Uterus (tissue), 4 donors: ENCODE measurements around the gene NLGN3. TPM values are rescaled to one million over a fixed set of nuclear protein-coding genes. Genes with fewer than 3 reads are reported as not detected.

ENCODE experiments used
- DNase-seq, 2 donors: peaks; one replicate each; pipeline ENCODE4 v3.0.0-alpha.2; 2019 to 2020
- H3K27ac ChIP-seq, 2 donors: fragments of 200-600 bp; sonication (generic); 1 replicate in 1 of 2; 2 replicates in 1 of 2; pipeline ENCODE4 v1.5.1; 2016 to 2018
- H3K27me3 ChIP-seq, 2 donors: fragments of 200-600 bp; sonication (generic); one replicate each; pipeline ENCODE4 v1.5.1; 2018 to 2019; ENCODE audit warnings: control low read depth in 1 of 2
- H3K36me3 ChIP-seq, 2 donors: fragments of 200-600 bp; sonication (generic); one replicate each; pipeline ENCODE4 v1.5.1; 2019; ENCODE audit warnings: control low read depth in 1 of 2
- H3K4me1 ChIP-seq, 2 donors: fragments of 200-600 bp; sonication (generic); one replicate each; pipeline ENCODE4 v1.5.1; 2018 to 2019; ENCODE audit warnings: control low read depth in 1 of 2
- H3K4me3 ChIP-seq, 2 donors: fragments of 200-600 bp; sonication (generic); 1 replicate in 1 of 2; 2 replicates in 1 of 2; pipeline ENCODE4 v1.5.1; 2018 to 2019; ENCODE audit warnings: mild to moderate bottlenecking in 1 of 2
- H3K9me3 ChIP-seq, 2 donors: fragments of 200-600 bp; sonication (generic); one replicate each; pipeline ENCODE4 v1.5.1; 2019; ENCODE audit warnings: control low read depth in 1 of 2
- POLR2A ChIP-seq, 2 donors: fragments of 450-650 bp; IDR thresholded peaks; one replicate each; pipeline ENCODE4 v1.6.1; 2016; ENCODE audit warnings: antibody characterized with exemption in 2 of 2, mild to moderate bottlenecking in 1 of 2, moderate library complexity in 1 of 2
- intact Hi-C: fragments of 100-400 bp; cut with DNase I; formaldehyde crosslinking; loops from one replicate; pipeline ENCODE4 v1.15.1; 2023; ENCODE audit warnings: low total_unique reads
- total RNA-seq, 4 donors: library from RNA; depleted of rRNA in 3 of 4; stranded (reverse); fragments of >200 nt in 3 of 4; gene quantifications; one replicate each; pipeline versions ENCODE4 v1.1.0 to v1.2.4, GENCODE V29; 2014 to 2023
- TF ChIP-seq, protein P1 (sequence below), 4 experiments: fragments of 200-600 bp in 2 of 4; fragments of 450-650 bp in 2 of 4; sonication (generic) in 2 of 4; IDR thresholded peaks; one replicate each; pipeline ENCODE4 v1.5.1; 2016 to 2019; ENCODE audit warnings: antibody characterized with exemption in 4 of 4, mild to moderate bottlenecking in 2 of 4, moderate library complexity in 1 of 4
- donor health status: DM: yes; HTN: yes; CAD: no.

NLGN3 gene
- total RNA-seq, 4 donors from 2014 or later: 1.7 to 14.4 (median 5.1) TPM; not detected in 1

DNA sequence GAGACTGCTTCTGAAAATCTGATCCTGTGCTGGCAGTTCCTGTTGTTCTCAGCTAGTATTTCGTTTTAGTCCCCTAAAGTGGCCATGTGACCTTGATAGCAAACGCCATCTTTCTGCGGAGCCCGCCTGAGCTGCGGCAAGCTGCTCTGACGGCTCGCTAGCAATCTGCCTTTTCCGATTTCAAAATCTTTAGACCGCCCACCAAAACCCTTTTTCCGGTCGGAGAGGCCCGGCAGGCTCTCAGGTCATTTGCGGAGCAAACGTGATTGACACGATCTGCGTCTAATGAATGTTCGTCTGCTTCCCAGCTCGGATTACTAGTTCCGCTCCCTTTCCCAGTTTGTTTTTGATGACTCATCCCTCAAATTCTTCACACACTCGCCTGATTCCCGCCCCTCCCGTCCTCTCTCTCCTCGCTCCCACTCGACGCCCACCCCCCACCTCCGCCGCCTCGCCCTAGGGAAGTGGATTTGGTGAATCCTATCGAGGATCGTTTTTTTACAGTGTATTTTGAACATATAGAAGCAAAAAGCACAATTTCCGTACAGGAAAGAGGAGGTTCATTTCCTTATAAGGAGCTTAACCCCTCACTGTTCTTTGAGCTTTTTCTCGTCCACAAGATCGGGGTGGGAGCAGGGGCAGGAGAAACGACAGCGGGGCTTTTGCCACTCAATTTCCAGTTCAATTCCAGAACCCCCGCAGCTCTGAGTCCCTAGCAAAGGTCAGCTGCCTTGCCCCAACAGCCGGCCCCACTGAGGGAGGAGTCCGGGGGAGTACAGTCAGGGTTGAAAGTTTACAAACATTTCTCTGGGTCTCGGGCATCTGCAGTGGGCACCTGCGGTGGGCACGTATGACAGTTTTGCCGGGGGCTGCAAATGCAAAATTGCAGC, 37.5 kb downstream of the NLGN3 start:
- intact Hi-C loops: no loop called here
- Histone ChIP-seq H3K4me3 (peak overlapping the region; percentile 26 to 32), H3K27ac (peak overlapping the region; percentile 80 to 91), H3K4me1 (no peaks in the 10 kb centered on the region), H3K9me3 (no peaks in the 10 kb centered on the region), H3K36me3 (no peaks in the 10 kb centered on the region), H3K27me3 (no peaks in the 10 kb centered on the region)
- peak; percentile 83 to 90 for DNase-seq
- TF ChIP-seq, protein P1, sequence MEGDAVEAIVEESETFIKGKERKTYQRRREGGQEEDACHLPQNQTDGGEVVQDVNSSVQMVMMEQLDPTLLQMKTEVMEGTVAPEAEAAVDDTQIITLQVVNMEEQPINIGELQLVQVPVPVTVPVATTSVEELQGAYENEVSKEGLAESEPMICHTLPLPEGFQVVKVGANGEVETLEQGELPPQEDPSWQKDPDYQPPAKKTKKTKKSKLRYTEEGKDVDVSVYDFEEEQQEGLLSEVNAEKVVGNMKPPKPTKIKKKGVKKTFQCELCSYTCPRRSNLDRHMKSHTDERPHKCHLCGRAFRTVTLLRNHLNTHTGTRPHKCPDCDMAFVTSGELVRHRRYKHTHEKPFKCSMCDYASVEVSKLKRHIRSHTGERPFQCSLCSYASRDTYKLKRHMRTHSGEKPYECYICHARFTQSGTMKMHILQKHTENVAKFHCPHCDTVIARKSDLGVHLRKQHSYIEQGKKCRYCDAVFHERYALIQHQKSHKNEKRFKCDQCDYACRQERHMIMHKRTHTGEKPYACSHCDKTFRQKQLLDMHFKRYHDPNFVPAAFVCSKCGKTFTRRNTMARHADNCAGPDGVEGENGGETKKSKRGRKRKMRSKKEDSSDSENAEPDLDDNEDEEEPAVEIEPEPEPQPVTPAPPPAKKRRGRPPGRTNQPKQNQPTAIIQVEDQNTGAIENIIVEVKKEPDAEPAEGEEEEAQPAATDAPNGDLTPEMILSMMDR (IDR thresholded peaks at IDR 0.05): no peak
- TF ChIP-seq POLR2A (IDR thresholded peaks at IDR 0.05): peak; percentile 76 to 84

DNA sequence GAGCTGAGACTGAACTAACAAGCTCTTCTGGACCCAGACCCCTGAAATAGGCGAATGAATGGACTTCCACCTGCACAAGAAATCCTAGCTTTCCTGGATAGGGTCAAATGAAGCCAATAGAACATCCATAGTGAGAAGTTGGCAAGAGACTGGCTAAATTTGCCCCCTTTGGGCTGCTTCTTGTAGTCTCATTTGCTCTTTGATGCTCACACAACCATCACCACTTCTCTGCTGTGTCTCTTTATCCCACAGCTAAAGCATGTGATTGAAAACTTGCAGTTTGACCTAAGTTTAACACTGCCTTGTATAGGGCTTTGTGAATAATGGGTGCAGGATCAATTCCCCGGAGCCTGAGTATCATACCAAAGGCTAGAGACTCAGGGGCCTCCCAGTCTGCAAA, 38.2 kb downstream of the NLGN3 start:
- intact Hi-C loops: no loop called here
- no peak for TF ChIP-seq POLR2A (IDR thresholded peaks at IDR 0.05)
- TF ChIP-seq, protein P1 (IDR thresholded peaks at IDR 0.05): no peak
- H3K4me1 ChIP-seq: no peaks in the 10 kb centered on the region
- no peaks in the 10 kb centered on the region for H3K36me3 ChIP-seq
- no peak overlapping the region for H3K4me3 ChIP-seq
- DNase-seq: no peak
- no peaks in the 10 kb centered on the region for H3K9me3 ChIP-seq
- H3K27ac ChIP-seq: peak overlapping the region; percentile 80 to 91
- H3K27me3 ChIP-seq: no peaks in the 10 kb centered on the region

DNA sequence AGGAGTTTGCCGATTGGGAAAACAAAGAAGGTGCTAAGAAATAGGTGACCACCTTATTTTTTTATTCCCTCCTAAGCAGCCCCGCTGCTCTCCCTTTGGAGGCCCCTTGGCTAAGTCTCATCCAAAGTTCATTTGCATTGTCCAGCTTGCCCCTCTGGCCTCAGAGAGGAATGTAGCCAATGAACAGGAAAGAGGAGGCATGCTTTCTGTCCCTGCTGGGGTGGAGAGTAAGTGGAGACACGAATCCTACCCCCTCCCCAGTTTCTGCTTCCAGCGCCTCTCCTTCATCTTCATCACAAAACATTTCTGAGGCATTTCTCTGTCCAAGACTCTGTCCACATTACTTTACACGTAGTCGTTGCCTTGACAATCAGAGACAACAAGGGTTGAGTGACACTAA, 38.7 kb downstream of the NLGN3 start:
- DNase-seq: no peak
- Histone ChIP-seq H3K4me1 (no peaks in the 10 kb centered on the region), H3K27ac (no peak overlapping the region), H3K36me3 (no peaks in the 10 kb centered on the region), H3K4me3 (no peak overlapping the region), H3K9me3 (no peaks in the 10 kb centered on the region), H3K27me3 (no peaks in the 10 kb centered on the region)
- intact Hi-C loops: no loop called here
- no peak for TF ChIP-seq POLR2A (IDR thresholded peaks at IDR 0.05)
- TF ChIP-seq, protein P1 (IDR thresholded peaks at IDR 0.05): no peak

DNA sequence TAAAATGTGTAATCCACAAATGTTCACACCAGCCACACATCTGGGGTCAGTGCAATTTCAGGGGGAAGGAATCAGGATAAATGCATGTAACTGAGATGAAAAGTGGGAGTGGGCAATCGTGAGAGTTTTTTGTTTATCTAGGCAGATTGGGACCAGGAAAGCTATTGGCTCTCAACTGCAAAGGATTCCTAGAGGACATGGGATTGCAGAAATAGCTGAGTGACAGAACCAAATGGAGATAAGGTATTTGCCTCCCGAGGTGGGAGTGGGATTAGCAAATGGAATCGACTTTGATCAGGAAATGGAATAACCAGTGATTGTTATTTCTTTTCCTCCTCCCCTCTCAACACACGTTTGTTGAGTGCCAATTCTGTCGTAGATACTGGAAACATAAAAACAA, 39.5 kb downstream of the NLGN3 start:
- Histone ChIP-seq H3K27ac (no peak overlapping the region), H3K36me3 (no peaks in the 10 kb centered on the region), H3K4me1 (no peaks in the 10 kb centered on the region), H3K9me3 (no peaks in the 10 kb centered on the region), H3K27me3 (no peaks in the 10 kb centered on the region), H3K4me3 (no peak overlapping the region)
- intact Hi-C loops: no loop called here
- no peak for DNase-seq
- no peak for TF ChIP-seq POLR2A (IDR thresholded peaks at IDR 0.05)
- TF ChIP-seq, protein P1 (IDR thresholded peaks at IDR 0.05): no peak

DNA sequence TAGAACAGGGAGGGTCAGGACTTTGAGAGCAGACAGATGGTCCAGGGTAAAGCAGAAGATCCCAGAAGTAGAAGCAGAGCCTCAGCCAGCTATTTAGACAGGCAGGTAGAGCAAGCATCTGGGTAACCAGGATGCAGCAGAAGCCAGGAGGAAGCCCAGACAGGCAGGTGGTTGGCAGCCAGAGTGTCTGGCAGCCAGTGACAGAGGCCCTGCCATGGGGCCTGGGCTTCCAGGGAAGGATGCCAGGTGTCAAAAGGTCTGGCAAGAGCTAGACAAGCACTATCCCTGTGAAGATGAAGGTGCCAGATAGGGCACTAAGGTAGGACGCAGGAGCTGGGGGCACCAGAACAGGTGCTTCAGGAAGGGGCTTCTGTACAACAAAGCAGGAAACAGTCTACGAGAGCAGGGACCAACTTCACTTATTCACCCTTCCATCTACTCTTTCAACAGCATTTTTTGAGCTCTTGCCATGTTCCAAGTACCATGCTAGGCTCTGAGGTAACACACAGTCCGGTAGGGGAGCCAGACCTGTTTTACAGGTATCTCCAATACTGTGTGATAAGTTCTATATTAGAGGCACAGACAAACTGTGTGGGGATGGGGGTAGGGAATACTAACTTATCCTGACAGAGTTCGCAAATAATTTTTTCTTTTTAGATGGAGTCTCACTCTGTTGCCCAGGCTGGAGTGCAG, 40.3 kb downstream of the NLGN3 start:
- intact Hi-C loops: no loop called here

More for the DNA sequence above, 40.3 kb downstream of the NLGN3 start:
- H3K27me3 ChIP-seq: no peaks in the 10 kb centered on the region
- no peaks in the 10 kb centered on the region for H3K36me3 ChIP-seq
- H3K9me3 ChIP-seq: no peaks in the 10 kb centered on the region
- no peak overlapping the region for H3K27ac ChIP-seq
- TF ChIP-seq POLR2A (IDR thresholded peaks at IDR 0.05): no peak
- H3K4me3 ChIP-seq: no peak overlapping the region
- no peaks in the 10 kb centered on the region for H3K4me1 ChIP-seq
- no peak for DNase-seq
